IPS DF 6.9 (cell line): ENCODE results near the gene GATAD2A.
"Not testable (repeated sequence)": the region's sequence is repeated elsewhere in the genome, so short reads cannot be mapped to it uniquely, and the experiment has no call there.

Experiments
- DNase-seq: peaks from one replicate; pipeline ENCODE4 v3.0.0-alpha.2; 2013; ENCODE audit warnings: low read depth, low spot score
- H3K27ac ChIP-seq: one replicate; pipeline ENCODE4 v1.5.1; 2013; ENCODE audit warnings: low read length, control low read depth
- H3K27me3 ChIP-seq: 2 replicates; pipeline ENCODE4 v1.6.1; 2013; ENCODE audit warnings: mild to moderate bottlenecking, low read length; ENCODE audit not compliant: control insufficient read depth, insufficient read depth
- H3K36me3 ChIP-seq: 2 replicates; pipeline ENCODE4 v1.6.1; 2013; ENCODE audit warnings: low read length; ENCODE audit not compliant: control insufficient read depth, insufficient read depth
- H3K4me1 ChIP-seq: 2 replicates; pipeline ENCODE4 v1.6.1; 2013; ENCODE audit warnings: low read length; ENCODE audit not compliant: control insufficient read depth, insufficient read depth
- H3K4me3 ChIP-seq: 2 replicates; pipeline ENCODE4 v1.5.1; 2013; ENCODE audit warnings: mild to moderate bottlenecking, low read length
- H3K9me3 ChIP-seq: 2 replicates; pipeline ENCODE4 v1.6.1; 2013; ENCODE audit warnings: low read length, inconsistent platforms; ENCODE audit not compliant: control insufficient read depth, insufficient read depth
- WGBS: extraction: QIAGEN DNeasy Blood & Tissue Kit; methylation state at CpG from one replicate; pipeline ENCODE4 v1.1.7; 2013; ENCODE audit warnings: mixed read lengths, missing lambda C conversion rate; ENCODE audit not compliant: insufficient read length, insufficient coverage; 5-methylcytosine and 5-hydroxymethylcytosine counted together

The GATAD2A gene

DNA sequence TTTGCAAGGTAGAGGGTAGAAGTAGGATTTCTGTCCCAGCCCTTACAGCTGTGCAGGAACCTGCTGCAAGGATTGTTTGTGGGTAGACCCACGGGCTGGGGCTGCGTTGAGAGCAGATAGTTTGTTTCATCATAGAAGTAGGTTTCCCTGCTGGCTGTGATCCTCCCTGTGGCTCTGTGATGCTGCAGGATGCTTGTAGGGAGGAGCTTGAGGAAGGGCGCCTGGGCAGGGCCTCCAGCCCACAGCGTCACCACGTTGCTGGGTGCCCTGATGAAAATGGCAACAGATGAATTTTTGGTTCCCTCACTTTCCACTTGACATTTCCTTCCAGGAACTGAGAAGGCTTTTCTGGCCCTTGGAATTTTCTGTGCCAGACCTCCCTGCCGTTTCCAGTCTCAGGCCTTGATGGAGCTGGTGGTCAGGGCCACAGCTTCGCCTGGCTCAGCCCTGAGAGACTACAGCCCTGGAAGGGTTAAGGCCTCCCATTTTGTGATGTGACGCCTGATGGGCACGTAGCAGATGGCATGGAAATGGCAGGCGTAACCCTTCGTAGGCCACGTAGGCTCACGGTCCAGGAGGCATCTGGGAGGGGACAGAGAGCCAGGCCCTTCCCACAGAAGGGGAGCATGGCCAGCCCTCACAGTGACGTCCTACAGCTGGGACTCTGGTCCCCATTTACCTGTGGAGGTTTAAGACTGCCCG is 42.2 kb downstream of the GATAD2A start:
- WGBS: no CpG with 5 or more reads among the region's 15 CpGs
- Histone ChIP-seq H3K27me3 (no peaks in the 10 kb centered on the region), H3K36me3 (no peaks in the 10 kb centered on the region), H3K4me1 (peaks cover 9% of the 10 kb centered on the region), H3K4me3 (no peak overlapping the region), H3K9me3 (no peaks in the 10 kb centered on the region), H3K27ac (no peak overlapping the region)
- DNase-seq: no peak

DNA sequence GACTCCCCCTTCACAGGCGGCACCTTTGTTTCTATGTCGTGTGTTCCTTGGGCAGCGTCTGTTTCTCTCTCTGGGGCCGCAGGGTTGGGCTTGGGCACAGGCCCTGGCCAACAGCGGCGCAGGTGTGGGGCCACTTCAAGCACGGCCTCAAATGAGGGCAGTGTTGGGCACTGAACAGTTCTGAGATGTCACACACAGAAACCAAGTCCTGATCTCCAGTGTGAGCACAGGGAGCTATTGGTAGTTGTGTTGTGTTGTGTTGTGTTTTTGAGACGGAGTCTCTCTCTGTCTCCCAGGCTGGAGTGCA is 42.7 kb downstream of the GATAD2A start:
- no peak overlapping the region for H3K4me3 ChIP-seq
- WGBS: no CpG with 5 or more reads among the region's 8 CpGs
- no peaks in the 10 kb centered on the region for H3K36me3 ChIP-seq
- no peak overlapping the region for H3K27ac ChIP-seq
- peaks cover 9% of the 10 kb centered on the region for H3K4me1 ChIP-seq
- no peak for DNase-seq
- H3K9me3 ChIP-seq: no peaks in the 10 kb centered on the region
- no peaks in the 10 kb centered on the region for H3K27me3 ChIP-seq

DNA sequence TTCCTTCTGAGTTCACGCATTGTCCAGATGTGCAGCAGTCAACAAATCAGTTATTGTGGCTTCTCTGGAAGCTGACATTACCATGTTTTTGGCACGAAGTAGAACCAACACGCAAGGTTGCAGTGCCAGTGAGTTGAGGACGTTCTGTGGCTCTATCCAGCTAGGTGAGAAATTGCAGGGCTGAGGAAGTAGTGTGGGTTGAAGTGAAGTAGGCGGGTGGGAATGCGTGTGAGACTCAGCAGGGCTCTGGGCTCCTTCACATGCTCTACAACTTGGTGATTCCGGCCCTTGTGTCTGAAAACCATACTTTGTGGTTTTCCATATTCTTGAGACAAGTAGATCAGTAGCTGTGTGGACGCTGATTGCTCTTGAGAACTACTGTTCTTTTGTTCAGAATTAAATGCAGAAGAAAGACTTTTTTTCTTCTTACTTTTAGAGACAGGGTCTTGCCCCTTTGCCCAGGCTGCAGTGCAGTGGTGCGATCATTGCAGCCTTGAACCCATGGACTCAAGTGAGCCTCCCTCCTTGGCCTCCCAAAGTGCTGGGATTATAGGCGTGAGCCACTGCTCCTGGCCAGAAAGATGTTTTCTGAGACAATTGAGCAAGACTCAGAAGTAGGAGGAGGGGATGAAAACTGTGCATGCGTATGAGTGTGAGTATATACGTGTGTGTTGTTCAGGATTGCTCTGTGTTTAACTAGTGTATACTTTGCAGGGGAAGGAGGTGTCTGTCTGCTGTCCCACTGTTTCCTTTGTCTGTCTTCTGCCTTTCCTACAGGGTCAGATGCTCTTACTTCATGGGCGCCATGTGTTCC is 46.2 kb downstream of the GATAD2A start:
- H3K27ac ChIP-seq: no peak overlapping the region
- H3K9me3 ChIP-seq: no peaks in the 10 kb centered on the region
- H3K36me3 ChIP-seq: no peaks in the 10 kb centered on the region
- WGBS: no CpG with 5 or more reads among the region's 13 CpGs
- peaks cover 7% of the 10 kb centered on the region; the same call in 1 of the 2 replicates for H3K4me1 ChIP-seq
- no peak overlapping the region for H3K4me3 ChIP-seq
- DNase-seq: no peak
- H3K27me3 ChIP-seq: no peaks in the 10 kb centered on the region

DNA sequence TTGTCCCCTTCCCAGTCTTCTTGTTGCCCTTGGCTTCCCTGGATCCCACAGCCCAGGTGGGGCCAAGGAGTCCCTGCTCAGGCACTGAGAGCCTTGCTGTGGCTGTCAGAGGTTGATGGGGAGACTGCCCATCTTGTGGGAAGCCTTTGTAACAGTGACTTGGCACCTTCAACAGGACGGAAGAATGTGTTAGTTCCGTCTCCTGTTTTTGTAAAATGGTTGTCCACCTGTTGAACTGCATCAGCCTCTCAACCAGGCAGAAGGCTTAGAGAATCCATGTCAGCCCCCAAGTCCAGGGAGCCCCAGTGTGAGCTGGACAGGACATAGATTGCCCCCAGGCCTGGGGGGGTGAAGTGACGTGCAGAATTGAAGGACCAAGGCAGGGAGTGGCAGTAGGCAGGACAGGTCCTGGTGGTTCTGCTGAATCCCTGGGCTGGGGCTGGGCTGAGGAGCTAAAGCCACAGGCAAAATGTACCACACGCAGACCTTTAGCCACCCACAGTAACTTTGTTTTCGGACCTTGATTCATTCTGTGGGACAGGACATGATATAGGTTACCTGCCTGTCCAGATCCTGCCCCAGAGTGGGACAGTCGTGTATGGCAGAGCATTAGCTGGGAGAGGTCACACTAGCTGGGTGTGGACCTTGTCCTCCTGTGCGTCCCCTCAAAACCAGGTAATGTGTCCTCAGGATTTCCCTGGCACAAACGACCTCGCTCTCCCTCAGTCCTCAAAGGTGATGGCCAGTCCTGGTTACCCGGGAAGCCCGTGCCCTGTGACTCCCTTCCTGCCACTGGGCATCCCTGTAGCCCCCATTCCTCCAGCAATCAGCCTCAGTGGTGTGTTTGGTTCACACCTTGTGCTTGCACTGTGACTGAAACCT is 47.0 kb downstream of the GATAD2A start:
- no peaks in the 10 kb centered on the region for H3K36me3 ChIP-seq
- H3K4me3 ChIP-seq: no peak overlapping the region
- WGBS: no CpG with 5 or more reads among the region's 11 CpGs
- peaks cover 4% of the 10 kb centered on the region; the same call in 1 of the 2 replicates for H3K4me1 ChIP-seq
- H3K9me3 ChIP-seq: no peaks in the 10 kb centered on the region
- no peak for DNase-seq
- H3K27me3 ChIP-seq: no peaks in the 10 kb centered on the region
- H3K27ac ChIP-seq: no peak overlapping the region

DNA sequence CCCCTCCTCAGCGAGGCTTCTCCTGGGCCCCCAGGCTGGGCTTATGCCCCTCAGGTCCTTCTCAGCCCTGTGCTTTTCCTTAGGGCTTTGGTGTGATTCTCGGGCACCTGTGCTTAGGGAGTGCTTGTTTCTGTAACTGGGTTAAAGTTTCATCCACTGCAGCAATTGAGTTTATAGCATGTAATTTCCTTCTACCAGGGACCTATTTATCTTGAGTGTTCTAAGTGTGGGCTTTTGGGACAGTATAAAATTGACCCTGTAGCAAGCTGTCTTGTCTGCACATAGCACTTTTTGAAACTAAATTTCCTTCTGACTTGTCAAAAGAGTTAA is 47.6 kb downstream of the GATAD2A start:
- Histone ChIP-seq H3K27ac (no peak overlapping the region), H3K36me3 (no peaks in the 10 kb centered on the region; the same call in 1 of the 2 replicates), H3K27me3 (no peaks in the 10 kb centered on the region), H3K4me3 (no peak overlapping the region), H3K9me3 (no peaks in the 10 kb centered on the region), H3K4me1 (0 out of 2 replicates have a peak, but pooled peaks cover 3% of the 10 kb centered on the region)
- WGBS: no CpG with 5 or more reads among the region's 2 CpGs
- DNase-seq: no peak

DNA sequence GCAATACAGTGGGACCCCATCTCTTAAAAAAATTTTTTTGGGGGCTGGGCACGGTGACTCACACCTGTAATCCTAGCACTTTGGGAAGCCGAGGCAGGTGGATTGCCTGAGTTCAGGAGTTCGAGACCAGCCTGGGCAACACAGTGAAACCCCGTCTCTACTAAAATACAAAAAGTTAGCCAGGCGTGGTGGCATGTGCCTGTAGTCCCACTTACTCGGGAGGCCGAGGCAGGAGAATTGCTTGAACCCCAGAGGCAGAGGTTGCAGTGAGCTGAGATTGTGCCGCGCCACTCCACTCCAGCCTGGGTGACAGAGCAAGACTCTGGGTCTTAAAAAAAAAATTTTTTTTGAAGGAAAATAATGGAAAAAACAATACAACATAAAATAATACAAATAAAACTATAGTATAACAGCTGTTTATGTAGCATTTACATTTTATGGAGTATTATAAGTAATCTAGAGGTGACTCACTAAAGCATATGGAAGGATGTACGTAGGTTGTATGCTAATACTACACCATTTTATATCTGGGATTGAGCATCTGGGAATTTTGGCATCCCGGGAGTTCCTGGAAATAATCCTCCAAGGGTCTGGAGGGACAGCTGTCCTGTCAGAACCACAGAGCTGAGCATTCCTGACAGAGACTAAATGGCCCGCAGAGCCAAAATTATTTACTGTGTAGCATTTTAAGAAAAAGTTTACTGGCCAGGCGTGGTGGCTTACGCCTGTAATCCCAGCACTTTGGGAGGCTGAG is 49.9 kb downstream of the GATAD2A start:
- not testable (repeated sequence) for DNase-seq
- no CpG with 5 or more reads among the region's 14 CpGs for WGBS

DNA sequence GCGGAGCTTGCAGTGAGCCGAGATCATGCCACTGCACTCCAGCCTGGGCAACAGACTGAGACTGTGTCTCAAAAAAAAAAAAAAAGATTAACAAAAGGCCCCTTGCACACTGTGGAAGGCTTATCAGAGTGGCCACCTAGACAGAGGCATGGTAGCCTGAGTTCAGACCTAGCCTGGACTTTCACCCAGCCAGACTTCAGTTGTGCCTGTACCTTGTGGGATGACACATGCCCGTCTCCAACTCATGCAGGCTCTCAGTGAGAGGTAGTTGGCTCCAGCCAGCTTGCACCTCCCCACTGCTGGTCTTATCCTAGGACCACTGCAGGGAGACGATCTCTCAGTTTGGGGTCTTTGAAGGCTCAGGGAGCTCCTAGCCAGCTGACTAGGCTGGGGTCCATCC is 52.2 kb downstream of the GATAD2A start:
- Histone ChIP-seq H3K36me3 (no peaks in the 10 kb centered on the region; the same call in 1 of the 2 replicates), H3K27me3 (no peaks in the 10 kb centered on the region), H3K27ac (no peak overlapping the region), H3K4me1 (peaks cover 10% of the 10 kb centered on the region), H3K9me3 (no peaks in the 10 kb centered on the region), H3K4me3 (no peak overlapping the region)
- no CpG with 5 or more reads among the region's 4 CpGs for WGBS
- no peak for DNase-seq

More for the DNA sequence above, 49.9 kb downstream of the GATAD2A start:
- not testable (repeated sequence) for H3K36me3 ChIP-seq, H3K4me3 ChIP-seq, H3K9me3 ChIP-seq, H3K27me3 ChIP-seq, H3K4me1 ChIP-seq, H3K27ac ChIP-seq

DNA sequence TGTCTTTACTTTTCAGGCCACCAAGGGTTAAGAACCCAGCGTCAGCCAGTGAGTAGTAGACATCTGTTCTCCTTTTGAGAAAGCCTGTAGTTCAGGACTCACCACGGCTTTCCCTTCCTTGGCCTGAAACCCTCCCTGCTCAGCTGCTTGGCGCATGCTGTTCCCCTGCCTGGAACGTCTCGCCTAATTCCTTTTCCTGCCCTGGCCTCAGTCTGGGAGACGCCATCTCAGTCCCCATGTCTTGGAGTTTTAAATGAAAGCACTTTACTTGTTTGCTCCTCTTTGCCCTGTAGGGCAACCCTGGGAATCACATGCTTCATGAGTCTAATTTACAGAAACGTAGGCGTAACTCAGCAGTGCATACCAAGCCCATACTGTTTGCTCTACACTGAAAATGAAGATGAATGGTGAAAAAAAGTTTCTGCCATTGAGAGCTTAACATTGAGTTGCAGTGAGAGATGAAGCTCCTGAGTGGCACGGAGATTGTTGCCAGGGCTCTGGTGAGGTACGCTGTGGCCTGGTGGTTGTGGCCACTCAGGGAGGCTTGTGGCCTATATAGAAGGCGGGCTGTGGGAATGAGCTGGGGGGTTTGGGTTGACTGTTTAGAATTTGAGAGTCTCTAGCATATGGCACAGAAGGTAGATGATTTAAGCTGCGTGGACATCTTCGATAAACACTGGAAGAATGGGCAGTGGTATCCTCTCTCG is 52.8 kb downstream of the GATAD2A start:
- WGBS: no CpG with 5 or more reads among the region's 14 CpGs
- H3K36me3 ChIP-seq: no peaks in the 10 kb centered on the region; the same call in 1 of the 2 replicates
- H3K9me3 ChIP-seq: no peaks in the 10 kb centered on the region
- no peaks in the 10 kb centered on the region for H3K27me3 ChIP-seq
- DNase-seq: no peak
- H3K4me3 ChIP-seq: no peak overlapping the region
- H3K27ac ChIP-seq: no peak overlapping the region
- H3K4me1 ChIP-seq: peaks cover 16% of the 10 kb centered on the region

DNA sequence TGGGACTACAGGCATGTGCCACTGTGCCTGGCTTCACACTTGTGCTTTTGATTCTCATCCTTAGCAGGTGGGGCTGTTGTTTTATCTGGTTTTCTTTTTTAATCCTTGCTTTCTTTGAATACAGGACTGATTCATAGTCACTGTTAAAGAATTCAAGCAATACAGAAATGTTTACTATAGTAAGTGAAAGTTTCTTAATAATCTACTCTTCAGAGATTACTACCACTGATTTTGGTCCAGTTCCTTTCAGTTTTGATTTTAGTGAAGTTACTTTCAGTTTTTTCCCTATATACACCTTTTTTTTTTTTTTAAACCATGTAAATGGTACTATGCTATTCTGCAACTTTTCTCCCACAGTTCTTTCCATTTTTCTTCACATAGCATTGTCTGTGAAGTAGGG is 53.6 kb downstream of the GATAD2A start:
- Histone ChIP-seq H3K36me3 (no peaks in the 10 kb centered on the region; the same call in 1 of the 2 replicates), H3K4me3 (no peak overlapping the region), H3K27ac (no peak overlapping the region), H3K4me1 (peaks cover 23% of the 10 kb centered on the region), H3K9me3 (no peaks in the 10 kb centered on the region), H3K27me3 (no peaks in the 10 kb centered on the region)
- no peak for DNase-seq
